HG03095 (cell line): ENCODE results near the gene KIRREL2.
"Not testable (repeated sequence)": the region's sequence is repeated elsewhere in the genome, so short reads cannot be mapped to it uniquely, and the experiment has no call there.

Experiments
- ATAC-seq: cut with Tn5 transposase; IDR thresholded peaks from one replicate; pipeline ENCODE4 v1.9.1; 2021; ENCODE audit warnings: moderate library complexity; ENCODE audit not compliant: unreplicated experiment

The KIRREL2 gene

DNA sequence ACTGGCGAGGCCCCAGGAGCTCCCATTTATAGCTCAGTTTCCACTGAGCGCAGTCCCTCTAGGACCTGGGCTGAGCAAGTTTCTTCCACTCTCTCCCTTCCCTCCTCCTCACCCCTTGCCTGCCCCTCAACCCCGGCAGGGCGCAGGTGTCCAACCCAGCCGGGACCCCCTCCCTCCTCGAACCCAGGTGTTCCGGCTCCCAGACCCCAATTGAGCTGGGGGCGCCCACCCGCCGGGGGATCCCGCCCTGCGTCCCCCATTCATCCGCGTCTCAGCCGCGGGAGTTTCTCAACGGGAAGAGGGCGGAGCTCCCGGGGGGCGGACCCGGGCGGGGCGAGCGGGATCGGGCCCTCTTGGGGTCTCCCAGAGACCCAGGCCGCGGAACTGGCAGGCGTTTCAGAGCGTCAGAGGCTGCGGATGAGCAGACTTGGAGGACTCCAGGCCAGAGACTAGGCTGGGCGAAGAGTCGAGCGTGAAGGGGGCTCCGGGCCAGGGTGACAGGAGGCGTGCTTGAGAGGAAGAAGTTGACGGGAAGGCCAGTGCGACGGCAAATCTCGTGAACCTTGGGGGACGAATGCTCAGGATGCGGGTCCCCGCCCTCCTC, at the start of gene KIRREL2:
Gene KIRREL2, plus strand, starts transcription at position 366 of the 604 bp plus-strand sequence. Its CDS starts 209 bp downstream, at position 575.
- ATAC-seq: no peak

DNA sequence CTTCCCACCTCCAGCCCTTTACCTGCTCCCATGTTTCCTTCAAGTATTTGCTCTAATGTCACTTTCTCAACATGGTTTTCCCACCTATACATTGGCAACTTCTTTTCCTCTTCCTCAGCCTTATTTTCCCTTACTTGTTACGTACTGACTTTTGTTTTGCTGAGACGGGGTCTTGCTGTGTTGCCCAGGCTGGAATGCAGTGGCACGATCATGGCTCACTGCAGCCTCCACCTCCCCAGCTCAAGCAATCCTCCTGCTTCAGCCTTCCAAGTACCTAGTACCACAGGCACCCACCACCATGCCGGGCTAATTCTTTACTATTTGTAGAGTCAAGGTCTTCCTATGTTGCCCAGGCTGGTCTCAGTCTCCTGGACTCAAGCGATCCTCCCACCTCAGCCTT, 49.1 kb upstream of the KIRREL2 start:
- ATAC-seq: no peak

DNA sequence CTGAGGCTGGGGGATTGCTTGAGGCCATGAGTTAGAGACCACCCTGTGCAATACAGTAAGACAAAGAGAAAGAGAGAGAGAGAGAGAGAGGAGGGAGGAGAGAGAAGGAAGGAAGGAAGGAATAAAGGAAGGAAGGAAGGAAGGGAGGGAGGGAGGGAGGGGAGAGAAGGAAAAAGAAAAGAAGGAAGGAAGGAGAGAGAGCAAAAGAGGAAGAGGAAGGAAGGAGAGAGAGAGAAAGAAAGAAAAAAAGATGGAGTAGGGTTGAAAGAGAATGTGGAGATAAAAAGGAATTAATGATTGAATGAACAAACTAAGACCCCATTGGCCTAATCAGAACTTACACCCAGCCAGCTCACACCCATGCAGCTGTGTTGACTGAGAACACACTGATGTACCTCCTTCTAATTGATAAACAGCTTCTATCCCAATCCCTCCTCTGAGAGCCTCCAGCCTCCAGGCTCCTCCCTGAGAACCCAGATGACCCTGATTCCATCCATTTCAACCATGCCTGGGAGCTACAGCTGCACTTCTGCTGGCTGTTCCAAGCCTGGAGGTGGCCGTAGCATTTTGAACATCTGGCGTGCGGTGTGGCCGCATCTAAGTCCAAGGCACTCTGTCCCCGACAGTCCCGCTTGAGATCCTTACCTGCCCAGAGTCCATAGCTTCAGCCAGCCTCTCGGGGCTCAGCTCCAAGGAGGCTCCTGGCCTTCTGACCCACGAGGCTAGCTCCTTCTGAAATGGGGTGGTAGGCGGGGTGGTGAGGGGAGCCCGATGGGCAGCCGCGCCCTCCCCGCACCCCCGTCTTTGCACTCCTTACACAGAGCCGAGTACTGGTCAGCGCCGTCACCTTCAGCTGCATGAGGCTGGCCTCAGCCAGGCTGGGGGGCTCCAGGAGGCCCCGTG, 45.1 kb upstream of the KIRREL2 start:
- ATAC-seq: no peak

DNA sequence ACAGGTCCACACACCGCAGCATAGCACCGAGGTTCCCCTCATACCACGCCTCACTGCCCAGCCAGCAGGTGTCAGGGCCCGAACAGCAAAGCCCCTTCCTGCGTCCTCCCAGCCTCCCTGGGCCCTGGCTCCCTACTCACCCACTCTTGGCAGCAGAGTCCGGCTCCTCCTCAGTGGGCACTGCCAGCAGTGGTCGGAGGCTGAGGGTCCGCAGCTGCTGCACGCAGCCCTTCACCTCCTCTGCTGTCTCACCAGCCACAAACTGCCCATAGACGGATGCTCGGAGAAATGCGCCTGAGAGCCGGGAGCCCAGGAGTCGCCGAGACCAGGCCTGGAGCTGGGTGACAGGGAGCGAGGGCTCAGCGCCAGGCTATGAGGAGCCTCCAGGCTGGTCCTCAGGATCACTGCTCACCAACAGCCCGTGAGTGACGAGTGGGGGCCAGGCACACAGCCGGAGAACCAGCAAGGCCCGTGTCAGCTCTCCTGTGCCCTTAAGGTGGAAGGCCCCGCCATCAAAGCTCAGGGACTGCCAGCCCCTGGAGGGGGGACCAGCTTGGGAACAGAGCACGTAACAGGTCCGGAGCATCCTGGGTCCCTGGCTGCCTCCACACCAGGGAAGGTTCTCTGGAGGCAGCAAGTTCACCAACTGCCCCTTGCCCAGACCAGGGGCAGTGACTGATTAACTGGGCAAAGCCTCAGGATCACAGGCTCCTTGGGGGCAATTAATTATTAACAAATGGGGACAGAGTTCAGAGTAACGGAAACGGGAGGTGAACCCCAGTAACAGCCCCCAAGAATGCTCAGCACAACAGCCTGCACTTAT, 44.3 kb upstream of the KIRREL2 start, which contains the start of gene PRODH2:
Gene PRODH2, minus strand, starts transcription at position 626 of the 823 bp plus-strand sequence. Its CDS starts 40 bp downstream, at position 586.
- ATAC-seq: no peak

DNA sequence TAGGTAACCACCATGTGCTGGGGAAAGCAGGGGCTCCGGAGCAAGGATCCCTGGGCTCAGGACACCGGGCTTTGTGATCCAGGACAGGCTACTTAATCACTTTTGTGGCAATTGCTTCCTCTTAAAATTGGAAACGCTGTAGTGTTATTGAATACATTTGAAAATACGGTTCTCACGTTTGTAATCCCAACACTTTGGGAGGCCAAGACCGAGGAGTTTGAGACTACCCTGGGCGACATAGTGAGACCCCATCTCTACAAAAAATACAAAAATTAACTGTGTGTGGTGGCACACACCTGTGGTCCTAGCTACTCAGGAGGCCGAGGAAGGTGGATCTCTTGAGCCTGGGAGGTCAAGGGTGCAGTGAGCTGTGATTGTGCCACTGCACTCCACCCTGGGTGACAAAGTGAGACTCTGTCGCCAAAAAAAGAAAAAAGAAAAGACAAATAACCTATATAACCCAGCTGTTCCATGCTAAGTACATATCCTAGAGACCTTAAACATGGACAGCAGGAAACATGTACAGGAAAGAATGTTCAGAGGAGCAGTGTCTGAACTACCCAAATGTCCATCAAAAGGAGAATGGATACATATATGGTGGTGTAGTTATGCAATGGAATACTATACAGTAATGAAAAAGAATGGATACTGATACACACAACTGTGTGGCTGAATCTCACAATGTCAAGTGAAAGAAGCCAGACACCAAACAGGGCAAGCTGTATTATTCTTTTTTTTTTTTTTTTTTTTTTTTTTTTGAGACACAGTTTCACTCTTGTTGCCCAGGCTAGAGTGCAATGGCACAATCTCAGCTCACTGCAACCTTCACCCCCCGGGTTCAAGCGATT, 43.4 kb upstream of the KIRREL2 start:
- ATAC-seq: no peak

DNA sequence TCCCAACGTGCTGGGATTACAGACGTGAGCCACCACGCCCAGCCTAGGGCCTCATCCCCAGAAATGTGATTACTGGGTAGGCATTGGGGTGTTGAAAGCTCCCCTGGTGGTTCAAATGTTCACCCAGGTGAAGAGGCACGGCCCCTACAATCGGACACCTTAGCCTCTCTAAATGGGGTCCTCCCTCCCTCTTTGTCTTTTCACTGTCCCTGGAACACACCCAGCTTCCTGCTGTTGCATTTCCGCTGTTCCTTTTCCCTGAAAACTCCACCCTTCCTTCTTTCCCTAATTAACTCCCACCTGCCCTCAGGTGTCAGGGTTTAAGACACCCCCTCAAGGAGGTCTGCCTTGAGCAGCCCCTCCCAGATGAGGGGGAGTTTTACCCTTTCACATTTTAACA, 40.4 kb upstream of the KIRREL2 start:
- ATAC-seq: no peak

DNA sequence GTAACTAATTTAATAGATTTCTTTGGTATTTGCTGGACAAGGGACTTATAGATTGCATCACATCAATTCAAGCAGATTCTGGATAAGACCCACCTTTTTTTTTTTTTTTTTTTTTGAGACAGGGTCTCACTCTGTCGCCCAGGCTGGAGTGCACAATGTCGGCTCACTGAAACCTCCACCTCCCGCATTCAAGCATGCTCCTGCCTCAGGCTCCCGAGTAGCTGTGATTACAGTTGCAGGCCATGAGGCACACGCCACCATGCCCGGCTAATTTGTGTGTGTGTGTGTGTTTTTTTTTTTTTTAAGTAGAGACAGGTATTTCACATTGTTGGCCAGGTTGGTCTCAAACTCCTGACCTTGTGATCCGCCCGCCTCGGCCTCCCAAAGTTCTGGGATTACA, 39.9 kb upstream of the KIRREL2 start:
- ATAC-seq: no peak

DNA sequence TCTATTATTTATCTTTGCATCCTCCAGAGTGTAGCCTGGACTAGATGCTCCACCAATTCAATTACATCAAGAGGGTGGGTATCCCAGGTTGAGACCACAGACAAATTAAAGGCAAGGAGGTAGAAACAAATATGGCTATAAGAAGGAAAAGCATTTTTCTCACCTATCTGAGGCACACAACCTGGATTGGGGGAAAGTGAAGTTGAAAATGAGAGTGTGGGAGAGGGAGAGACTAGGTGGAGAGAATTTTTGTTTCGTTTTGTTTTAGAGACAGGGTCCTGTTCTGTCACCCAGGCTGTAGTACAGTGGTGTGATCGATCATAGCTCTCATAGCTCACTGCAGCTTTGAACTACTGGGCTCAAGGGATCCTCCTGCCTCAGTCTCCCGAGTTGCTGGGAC, 38.3 kb upstream of the KIRREL2 start:
- no peak for ATAC-seq

DNA sequence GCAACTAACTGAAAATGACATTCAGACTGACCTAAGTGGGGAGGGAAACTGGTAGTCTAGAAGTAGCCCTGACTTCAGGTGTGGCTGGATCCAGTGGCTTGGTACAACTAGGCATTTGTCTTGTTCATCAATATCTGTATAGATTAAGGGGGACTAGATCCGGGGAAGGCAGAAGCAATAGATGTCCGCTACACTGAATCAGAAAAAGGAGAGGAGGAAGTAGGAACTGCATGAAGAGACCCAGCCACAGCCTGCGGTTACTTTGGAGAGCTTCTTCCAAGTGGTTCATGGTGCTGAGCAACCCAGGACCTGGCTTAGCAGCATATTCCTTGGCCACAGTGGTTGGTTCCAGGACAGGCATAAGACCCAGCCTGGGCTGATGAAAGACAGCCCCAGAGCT, 34.1 kb upstream of the KIRREL2 start:
- ATAC-seq: no peak

DNA sequence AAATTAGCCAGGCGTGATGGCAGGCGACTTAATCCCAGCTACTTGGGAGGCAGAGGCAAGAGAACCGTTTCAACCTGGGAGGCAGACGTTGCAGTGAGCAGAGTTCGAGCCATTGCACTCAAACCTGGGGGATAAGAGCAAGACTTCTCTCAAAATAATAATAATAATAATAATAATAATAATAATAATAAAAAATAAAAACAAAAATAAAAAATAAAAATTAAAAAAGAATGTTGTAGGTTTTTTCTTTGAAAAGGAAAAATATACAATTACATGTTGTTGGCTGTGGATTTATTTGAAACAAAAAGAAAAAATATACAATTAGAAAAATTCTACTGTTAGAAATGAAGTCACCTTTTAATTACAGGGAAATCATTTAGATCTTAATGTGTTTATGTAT, 32.6 kb upstream of the KIRREL2 start:
- no peak for ATAC-seq

DNA sequence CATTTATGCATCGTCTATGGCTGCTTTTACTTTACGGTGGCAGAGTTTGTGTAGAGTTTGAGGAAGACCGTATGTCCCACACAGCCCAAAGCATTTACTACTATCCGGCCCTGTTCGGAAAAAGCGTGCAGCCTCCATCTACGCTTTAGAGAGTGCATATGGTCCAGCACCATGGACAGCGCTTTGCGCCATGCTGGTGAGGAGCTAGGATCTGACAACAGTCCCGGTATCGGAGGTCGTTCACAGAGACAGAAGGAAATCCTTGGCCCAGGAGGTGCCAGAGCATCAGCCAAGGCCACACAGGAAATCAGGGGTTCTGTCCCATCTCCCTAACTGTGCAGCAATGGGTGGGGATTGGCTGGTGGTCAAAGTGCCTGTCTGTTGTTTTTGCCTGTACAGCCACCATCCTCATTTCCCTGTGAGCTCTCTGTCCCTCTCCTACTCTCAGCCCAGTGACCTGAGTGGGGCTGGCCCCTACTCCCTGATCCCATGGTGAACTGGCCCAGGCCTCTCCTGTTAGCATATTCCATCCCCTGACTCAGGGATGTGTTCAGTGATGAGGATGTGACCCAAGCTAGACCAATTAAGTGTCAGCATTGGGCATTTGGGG, 27.9 kb upstream of the KIRREL2 start:
- no peak for ATAC-seq

DNA sequence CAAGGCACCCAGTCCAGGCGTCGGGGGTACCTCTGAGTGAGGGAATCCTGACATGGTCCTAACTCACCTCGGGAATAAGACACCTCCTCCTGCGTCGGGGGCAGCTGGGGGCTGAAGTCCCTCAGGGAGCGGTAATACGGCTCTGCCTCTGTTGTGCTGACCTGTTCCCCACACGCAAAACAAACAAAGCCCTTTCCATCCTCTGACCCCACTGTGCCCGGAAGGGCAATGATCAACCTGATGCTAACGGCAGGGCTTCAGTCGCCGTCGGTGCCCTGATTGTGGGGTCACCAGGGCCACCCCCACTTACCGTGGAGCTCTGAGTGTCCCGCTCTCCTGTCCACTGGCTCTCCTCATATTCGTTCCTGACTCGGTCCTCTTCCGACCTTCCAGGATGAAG, 25.7 kb upstream of the KIRREL2 start:
- no peak for ATAC-seq

DNA sequence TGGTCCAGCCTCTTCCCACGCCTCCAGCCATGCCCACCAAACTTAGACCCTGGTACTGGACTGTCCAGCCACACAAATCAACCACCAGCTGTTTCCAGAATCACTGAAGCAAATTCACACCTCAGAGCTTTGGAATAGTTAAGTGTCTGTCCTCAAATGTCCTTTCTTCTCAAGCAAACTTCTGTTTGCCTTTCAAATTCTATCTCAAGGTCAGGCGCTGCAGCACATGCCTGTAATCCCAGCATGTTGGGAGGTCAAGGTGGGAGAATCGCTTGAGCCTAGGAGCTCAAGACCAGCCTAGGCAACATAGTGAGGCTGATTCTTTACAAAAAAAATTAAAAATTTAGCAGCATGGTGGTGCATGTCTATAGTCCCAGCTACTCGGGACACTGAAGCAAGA, 24.7 kb upstream of the KIRREL2 start:
- ATAC-seq: no peak

DNA sequence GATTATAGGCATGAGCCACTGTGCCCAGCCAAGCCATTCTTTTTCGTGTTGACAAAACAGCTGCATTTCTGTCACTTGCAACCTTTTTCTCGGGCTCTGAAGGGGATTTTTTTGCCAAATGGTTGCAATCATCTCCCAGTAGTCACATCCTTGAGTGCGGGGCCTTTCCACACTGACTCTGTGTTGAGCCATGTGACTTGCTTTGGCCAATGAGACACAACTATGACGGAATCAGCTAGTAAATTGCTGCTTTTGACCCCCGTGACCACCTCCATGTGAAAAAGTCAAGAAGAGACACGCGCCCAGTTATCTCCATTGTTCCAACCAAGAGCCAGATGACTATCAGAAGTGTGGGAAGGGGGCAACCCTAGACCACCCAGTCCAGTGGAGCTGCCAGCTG, 22.7 kb upstream of the KIRREL2 start:
- no peak for ATAC-seq

DNA sequence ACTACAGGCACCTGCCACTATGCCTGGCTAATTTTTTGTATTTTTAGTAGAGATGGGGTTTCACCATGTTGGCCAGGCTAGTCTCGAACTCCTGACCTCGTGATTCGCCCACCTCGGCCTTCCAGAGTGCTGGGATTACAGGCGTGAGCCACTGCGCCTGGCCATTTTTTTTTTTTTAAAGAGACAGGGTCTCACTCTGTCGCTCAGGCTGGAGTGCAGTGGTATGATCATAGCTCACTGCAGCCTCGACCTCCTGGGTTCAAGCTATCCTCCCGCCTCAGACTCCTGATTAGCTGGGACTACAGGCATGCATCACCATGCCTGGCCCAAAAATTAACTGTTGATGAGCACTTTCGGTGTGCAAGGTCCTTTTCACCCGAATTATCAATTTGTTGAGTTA, 20.6 kb upstream of the KIRREL2 start:
- not testable (repeated sequence) for ATAC-seq

DNA sequence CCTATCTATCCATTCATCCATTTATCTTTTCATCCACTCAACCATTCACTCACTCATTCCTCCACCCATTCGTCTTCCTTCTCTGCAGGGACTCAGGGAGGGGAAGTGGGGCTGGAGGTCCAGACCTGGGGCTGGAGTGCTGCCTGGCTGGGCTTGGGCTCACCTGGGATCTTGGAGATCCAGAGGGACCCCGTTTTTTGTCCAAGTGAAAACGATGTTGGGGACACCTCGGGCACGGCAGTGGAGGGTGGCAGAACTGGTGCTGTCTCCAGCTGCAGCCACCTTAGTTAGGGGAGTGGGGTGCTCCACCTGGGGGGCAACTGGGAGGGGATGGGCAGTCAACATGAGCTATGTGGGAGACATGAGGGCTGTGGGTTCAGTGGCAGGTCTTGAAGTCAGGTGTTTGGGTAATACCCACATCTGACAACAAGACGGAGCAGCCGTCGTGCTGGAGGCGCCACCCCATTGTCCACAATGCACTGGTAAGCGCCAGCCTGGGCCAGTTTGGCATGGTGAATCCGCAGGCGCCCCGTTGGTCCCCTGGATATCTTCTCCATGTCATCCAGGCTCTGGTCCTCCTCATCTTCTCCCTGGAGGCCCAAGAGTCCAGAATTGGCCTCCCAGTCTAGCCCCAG, 14.6 kb upstream of the KIRREL2 start:
- ATAC-seq: no peak

DNA sequence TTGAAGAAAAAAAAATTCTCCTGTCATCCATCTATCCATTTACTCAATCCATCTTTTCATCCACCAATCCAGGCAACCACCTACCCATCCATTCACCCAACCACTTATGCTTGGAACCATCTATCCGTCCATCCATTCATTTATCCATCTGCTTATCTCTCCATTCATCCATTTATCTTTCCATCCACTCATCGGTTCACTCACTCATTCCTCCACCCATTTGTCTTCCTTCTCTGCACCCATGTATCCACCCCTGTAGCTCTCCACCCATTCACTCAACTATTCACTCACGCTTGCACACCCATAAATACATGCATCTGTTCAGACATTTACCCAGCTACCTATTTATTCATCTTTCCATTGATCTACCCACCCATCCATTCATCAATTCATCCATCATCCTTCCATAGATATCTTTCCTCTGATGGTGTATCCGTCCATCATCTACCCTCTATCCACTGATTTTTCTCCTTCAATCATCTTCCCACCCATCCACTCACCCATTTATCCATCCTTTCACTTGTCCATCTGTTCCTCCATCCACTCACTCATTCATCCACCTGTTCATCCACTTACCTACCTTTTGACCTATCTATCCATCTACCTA, 13.9 kb upstream of the KIRREL2 start:
- no peak for ATAC-seq

DNA sequence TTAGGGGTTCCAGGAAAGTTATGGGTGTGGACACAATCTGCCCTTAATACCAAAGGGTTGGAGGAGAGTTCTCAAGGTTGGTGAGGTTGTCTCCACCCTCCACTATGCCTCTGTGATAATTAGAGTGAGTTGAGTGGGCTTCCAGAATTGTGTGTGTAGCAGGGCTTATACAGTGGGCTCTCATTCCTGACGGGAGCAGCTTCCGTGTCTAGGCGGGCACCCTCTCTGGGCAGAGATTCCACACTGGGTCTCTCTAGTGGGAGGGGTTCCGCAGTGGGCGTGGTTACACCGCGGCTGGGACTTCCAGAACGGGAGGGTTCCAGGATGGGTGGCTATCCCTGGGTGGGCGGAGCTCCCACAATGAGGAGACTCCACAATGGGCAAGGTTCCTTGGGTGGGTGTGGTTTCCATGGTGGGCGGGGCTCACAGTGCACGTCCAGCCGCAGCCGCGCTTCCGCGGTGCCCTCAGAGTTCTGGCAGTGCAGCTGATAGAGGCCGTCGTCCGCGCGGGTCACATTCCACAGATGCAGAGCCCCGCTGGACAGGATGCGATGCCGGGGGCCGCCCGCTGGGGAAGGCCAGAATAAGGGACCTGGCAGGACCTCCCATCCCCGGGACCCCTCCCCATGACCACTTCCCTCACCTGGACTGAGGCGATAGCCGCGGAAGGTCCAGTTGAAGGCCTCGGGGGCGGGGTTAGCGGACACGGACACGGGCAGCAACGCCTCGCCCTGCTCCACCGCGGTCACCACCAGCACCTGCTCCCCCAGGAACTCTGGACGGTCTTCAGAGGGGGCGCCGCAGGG, 12.8 kb upstream of the KIRREL2 start:
- no peak for ATAC-seq
